ENCODE data around the gene ATAD5. TPM values are rescaled to one million over a fixed set of nuclear protein-coding genes. Genes with fewer than 3 reads are reported as not detected.
A peak's percentile ranks its signal among the peaks of the same experiment; 100 is the strongest.
"Not testable (repeated sequence)": the region's sequence is repeated elsewhere in the genome, so short reads cannot be mapped to it uniquely, and the experiment has no call there.

ATAD5 gene
- total RNA-seq, 2 experiments from 2014 or later, result 32.1 to 33.4 TPM

GRCh38 chr17:30920282-30920681, 88.5 kb downstream of the ATAD5 start:
- no peaks in the 10 kb centered on the region for H3K9me3 Mint-ChIP-seq
- H3K27ac Mint-ChIP-seq, result no peak overlapping the region
- H3K36me3 Mint-ChIP-seq, result no peaks in the 10 kb centered on the region
- peaks cover 43% of the 10 kb centered on the region for H3K27me3 Mint-ChIP-seq
- no peak for DNase-seq
- H3K4me1 Mint-ChIP-seq, result peaks cover 8% of the 10 kb centered on the region
- H3K4me3 Mint-ChIP-seq, result no peak overlapping the region

- H3K4me3 Mint-ChIP-seq, result peak overlapping the region; percentile 40
- peaks cover 49% of the 10 kb centered on the region for H3K27me3 Mint-ChIP-seq
- H3K9me3 Mint-ChIP-seq, result no peaks in the 10 kb centered on the region
Measured at GRCh38 chr17:30920683-30921543, 89.1 kb downstream of the ATAD5 start.

GRCh38 chr17:30921544-30922196, 89.9 kb downstream of the ATAD5 start, which contains the start of gene ADAP2:
TSS of gene ADAP2 (plus strand) at chr17:30921945. CDS start at chr17:30922015, 70 bp downstream.
- DNase-seq, result no peak
- H3K4me3 Mint-ChIP-seq, result peak within 1 kb of the TSS; percentile 59
- no peak within 1 kb of the TSS for H3K27ac Mint-ChIP-seq
- H3K9me3 Mint-ChIP-seq, result no peaks in the 10 kb centered on the region
- H3K36me3 Mint-ChIP-seq, result no peaks in the 10 kb centered on the region
- H3K4me1 Mint-ChIP-seq, result peaks cover 8% of the 10 kb centered on the region
- peaks cover 57% of the 10 kb centered on the region for H3K27me3 Mint-ChIP-seq

More at GRCh38 chr17:30920683-30921543, 89.1 kb downstream of the ATAD5 start:
- DNase-seq, result no peak
- Mint-ChIP-seq H3K36me3 (no peaks in the 10 kb centered on the region), H3K27ac (no peak overlapping the region), H3K4me1 (peaks cover 8% of the 10 kb centered on the region)

- H3K9me3 Mint-ChIP-seq, result no peaks in the 10 kb centered on the region
- peak overlapping the region; percentile 59 for H3K4me3 Mint-ChIP-seq
- H3K27ac Mint-ChIP-seq, result no peak overlapping the region
- no peak for DNase-seq
- peaks cover 63% of the 10 kb centered on the region for H3K27me3 Mint-ChIP-seq
- H3K4me1 Mint-ChIP-seq, result peaks cover 8% of the 10 kb centered on the region
- H3K36me3 Mint-ChIP-seq, result no peaks in the 10 kb centered on the region
Measured at GRCh38 chr17:30922235-30923030, 90.7 kb downstream of the ATAD5 start.

- no peaks in the 10 kb centered on the region for H3K9me3 Mint-ChIP-seq
- no peak for DNase-seq
- peaks cover 63% of the 10 kb centered on the region for H3K27me3 Mint-ChIP-seq
- H3K4me3 Mint-ChIP-seq, result no peak overlapping the region
- H3K27ac Mint-ChIP-seq, result no peak overlapping the region
- H3K36me3 Mint-ChIP-seq, result no peaks in the 10 kb centered on the region
- peaks cover 8% of the 10 kb centered on the region for H3K4me1 Mint-ChIP-seq
Measured at GRCh38 chr17:30924341-30924740, 92.6 kb downstream of the ATAD5 start.

- DNase-seq, result no peak
- peaks cover 6% of the 10 kb centered on the region for H3K4me1 Mint-ChIP-seq
- no peaks in the 10 kb centered on the region for H3K36me3 Mint-ChIP-seq
- H3K27ac Mint-ChIP-seq, result no peak overlapping the region
- peaks cover 49% of the 10 kb centered on the region for H3K27me3 Mint-ChIP-seq
- H3K9me3 Mint-ChIP-seq, result no peaks in the 10 kb centered on the region
- H3K4me3 Mint-ChIP-seq, result no peak overlapping the region
Measured at GRCh38 chr17:30926516-30926915, 94.8 kb downstream of the ATAD5 start.

GRCh38 chr17:30927756-30928155, 96.0 kb downstream of the ATAD5 start:
- H3K27me3 Mint-ChIP-seq, result peaks cover 40% of the 10 kb centered on the region

GRCh38 chr17:30928584-30928983, 96.8 kb downstream of the ATAD5 start:
- no peak overlapping the region for H3K4me3 Mint-ChIP-seq
- no peaks in the 10 kb centered on the region for H3K9me3 Mint-ChIP-seq
- no peak overlapping the region for H3K27ac Mint-ChIP-seq
- DNase-seq, result no peak
- H3K36me3 Mint-ChIP-seq, result no peaks in the 10 kb centered on the region
- no peaks in the 10 kb centered on the region for H3K4me1 Mint-ChIP-seq
- H3K27me3 Mint-ChIP-seq, result peaks cover 31% of the 10 kb centered on the region

More at GRCh38 chr17:30927756-30928155, 96.0 kb downstream of the ATAD5 start:
- Mint-ChIP-seq H3K4me1 (peaks cover 2% of the 10 kb centered on the region), H3K27ac (no peak overlapping the region), H3K4me3 (no peak overlapping the region), H3K36me3 (no peaks in the 10 kb centered on the region), H3K9me3 (no peaks in the 10 kb centered on the region)
- no peak for DNase-seq

- no peak for DNase-seq
- no peaks in the 10 kb centered on the region for H3K4me1 Mint-ChIP-seq
- no peaks in the 10 kb centered on the region for H3K9me3 Mint-ChIP-seq
- H3K4me3 Mint-ChIP-seq, result no peak overlapping the region
- no peaks in the 10 kb centered on the region for H3K36me3 Mint-ChIP-seq
- peaks cover 26% of the 10 kb centered on the region for H3K27me3 Mint-ChIP-seq
- no peak overlapping the region for H3K27ac Mint-ChIP-seq
Measured at GRCh38 chr17:30929081-30929633, 97.4 kb downstream of the ATAD5 start.

- H3K27ac Mint-ChIP-seq, H3K9me3 Mint-ChIP-seq, H3K4me1 Mint-ChIP-seq, H3K36me3 Mint-ChIP-seq, DNase-seq, H3K4me3 Mint-ChIP-seq: not testable (repeated sequence)
- H3K27me3 Mint-ChIP-seq, result peaks cover 21% of the 10 kb centered on the region
Measured at GRCh38 chr17:30929861-30930260, 98.1 kb downstream of the ATAD5 start.

GRCh38 chr17:30930495-30930894, 98.7 kb downstream of the ATAD5 start:
- H3K4me3 Mint-ChIP-seq, result no peak overlapping the region
- H3K27me3 Mint-ChIP-seq, result peaks cover 17% of the 10 kb centered on the region
- H3K9me3 Mint-ChIP-seq, result no peaks in the 10 kb centered on the region
- H3K36me3 Mint-ChIP-seq, result no peaks in the 10 kb centered on the region
- no peak overlapping the region for H3K27ac Mint-ChIP-seq
- H3K4me1 Mint-ChIP-seq, result no peaks in the 10 kb centered on the region
- DNase-seq, result no peak

- H3K4me1 Mint-ChIP-seq, H3K9me3 Mint-ChIP-seq, H3K4me3 Mint-ChIP-seq, H3K27ac Mint-ChIP-seq, DNase-seq, H3K36me3 Mint-ChIP-seq, H3K27me3 Mint-ChIP-seq: not testable (repeated sequence)
Measured at GRCh38 chr17:30931582-30931981, 99.8 kb downstream of the ATAD5 start.

GRCh38 chr17:30933966-30934365, 102.2 kb downstream of the ATAD5 start:
- Mint-ChIP-seq H3K4me3 (no peak overlapping the region), H3K27ac (no peak overlapping the region), H3K4me1 (no peaks in the 10 kb centered on the region), H3K36me3 (no peaks in the 10 kb centered on the region), H3K27me3 (no peaks in the 10 kb centered on the region), H3K9me3 (no peaks in the 10 kb centered on the region)
- DNase-seq, result no peak

- no peaks in the 10 kb centered on the region for H3K9me3 Mint-ChIP-seq
- no peak overlapping the region for H3K4me3 Mint-ChIP-seq
- no peaks in the 10 kb centered on the region for H3K27me3 Mint-ChIP-seq
- H3K27ac Mint-ChIP-seq, result no peak overlapping the region
- no peaks in the 10 kb centered on the region for H3K36me3 Mint-ChIP-seq
- peaks cover 4% of the 10 kb centered on the region for H3K4me1 Mint-ChIP-seq
- DNase-seq, result no peak
Measured at GRCh38 chr17:30939051-30939689, 107.4 kb downstream of the ATAD5 start.
